Measurements from ENCODE around the gene MOCS3. TPM values are rescaled to one million over a fixed set of nuclear protein-coding genes. Genes with fewer than 3 reads are reported as not detected.

The MOCS3 gene
- total RNA-seq, 1 donor from 2014 or later, result 3.4 TPM

GRCh38 chr20:50930139-50930975 is 28.3 kb upstream of the MOCS3 start:
- ATAC-seq, result peak; percentile 1
- peaks cover 30% of the 10 kb centered on the region for H3K4me1 ChIP-seq

GRCh38 chr20:50930976-50931305 is 27.7 kb upstream of the MOCS3 start:
- Histone ChIP-seq H3K27ac (peak overlapping the region; percentile 97), H3K9me3 (no peaks in the 10 kb centered on the region), H3K4me1 (peaks cover 24% of the 10 kb centered on the region), H3K4me3 (peak overlapping the region; percentile 54), H3K36me3 (peaks cover 39% of the 10 kb centered on the region), H3K27me3 (no peaks in the 10 kb centered on the region)
- TF ChIP-seq CTCF (IDR thresholded peaks at IDR 0.05), result no peak
- no peak for DNase-seq
- peak; percentile 45 for ATAC-seq
- intact Hi-C loops (cut with DNase I), result no loop called here

More at GRCh38 chr20:50930139-50930975, 28.3 kb upstream of the MOCS3 start:
- Histone ChIP-seq H3K9me3 (no peaks in the 10 kb centered on the region), H3K36me3 (peaks cover 33% of the 10 kb centered on the region), H3K27ac (peak overlapping the region; percentile 79), H3K27me3 (no peaks in the 10 kb centered on the region), H3K4me3 (peak overlapping the region; percentile 72)
- intact Hi-C loops (cut with DNase I), result no loop called here
- no peak for TF ChIP-seq CTCF (IDR thresholded peaks at IDR 0.05)
- peak; percentile 76 for DNase-seq

- TF ChIP-seq CTCF (IDR thresholded peaks at IDR 0.05), result peak; percentile 79
- Histone ChIP-seq H3K27me3 (no peaks in the 10 kb centered on the region), H3K9me3 (no peaks in the 10 kb centered on the region), H3K4me1 (peaks cover 20% of the 10 kb centered on the region), H3K36me3 (peaks cover 44% of the 10 kb centered on the region), H3K4me3 (peak within 1 kb of the TSS; percentile 72), H3K27ac (peak within 1 kb of the TSS; percentile 97)
- ATAC-seq, result peak; percentile 93
- DNase-seq, result peak; percentile 94
- intact Hi-C loops (cut with DNase I), result no loop called here
Observed at GRCh38 chr20:50931306-50932015, 27.2 kb upstream of the MOCS3 start, which contains the start of gene ADNP. Gene ADNP (minus strand): TSS chr20:50931437. CDS start chr20:50903996, 27,441 bp downstream.

- peak overlapping the region; percentile 97 for H3K27ac ChIP-seq
- H3K36me3 ChIP-seq, result peaks cover 50% of the 10 kb centered on the region
- no peak for ATAC-seq
- no peaks in the 10 kb centered on the region for H3K27me3 ChIP-seq
- TF ChIP-seq CTCF (IDR thresholded peaks at IDR 0.05), result no peak
- peak overlapping the region; percentile 54 for H3K4me3 ChIP-seq
- no peaks in the 10 kb centered on the region for H3K9me3 ChIP-seq
- no peak for DNase-seq
- intact Hi-C loops (cut with DNase I), result no loop called here
- H3K4me1 ChIP-seq, result peaks cover 20% of the 10 kb centered on the region
Observed at GRCh38 chr20:50932016-50932485, 26.6 kb upstream of the MOCS3 start.

- ATAC-seq, result no peak
- Histone ChIP-seq H3K27ac (no peak overlapping the region), H3K4me3 (no peak overlapping the region), H3K9me3 (no peaks in the 10 kb centered on the region), H3K4me1 (peaks cover 15% of the 10 kb centered on the region), H3K27me3 (no peaks in the 10 kb centered on the region), H3K36me3 (peaks cover 51% of the 10 kb centered on the region)
- TF ChIP-seq CTCF (IDR thresholded peaks at IDR 0.05), result no peak
- no peak for DNase-seq
- intact Hi-C loops (cut with DNase I), result no loop called here
Observed at GRCh38 chr20:50932691-50933280, 25.8 kb upstream of the MOCS3 start.
